DOHH2 (cell line): Measurements from ENCODE around the gene RGL3.
"Not testable (repeated sequence)": the region's sequence is repeated elsewhere in the genome, so short reads cannot be mapped to it uniquely, and the experiment has no call there.

ENCODE experiments used
- EZH2phosphoT487 ChIP-seq: fragments of 200-600 bp; sonication (generic); IDR thresholded peaks from 2 replicates; pipeline ENCODE4 v1.6.1; 2017; ENCODE audit warnings: borderline replicate concordance, mild to moderate bottlenecking, antibody characterized with exemption, low read length, moderate library complexity, mixed read lengths
- TF ChIP-seq, protein P1 (sequence below): fragments of 200-600 bp; sonication (generic); IDR thresholded peaks from one replicate; pipeline ENCODE4 v1.5.1; 2014; ENCODE audit warnings: antibody characterized with exemption, mild to moderate bottlenecking, low read depth, low read length; ENCODE audit not compliant: poor library complexity, severe bottlenecking

DNA sequence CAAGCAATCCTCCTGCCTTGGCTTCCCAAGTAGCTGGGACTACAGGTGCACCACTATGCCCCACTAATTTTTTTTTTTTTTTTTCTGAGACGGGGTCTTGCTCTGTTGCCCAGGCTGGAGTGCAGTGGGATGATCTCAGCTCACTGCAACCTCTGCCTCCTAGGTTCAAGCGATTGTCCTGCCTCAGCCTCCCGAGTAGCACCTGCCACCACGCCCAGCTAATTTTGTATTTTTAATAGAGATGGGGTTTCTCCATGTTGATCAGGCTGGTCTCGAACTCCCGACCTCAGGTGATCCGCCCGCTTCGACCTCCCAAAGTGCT lies 36.1 kb upstream of the RGL3 start:
- TF ChIP-seq, protein P1, sequence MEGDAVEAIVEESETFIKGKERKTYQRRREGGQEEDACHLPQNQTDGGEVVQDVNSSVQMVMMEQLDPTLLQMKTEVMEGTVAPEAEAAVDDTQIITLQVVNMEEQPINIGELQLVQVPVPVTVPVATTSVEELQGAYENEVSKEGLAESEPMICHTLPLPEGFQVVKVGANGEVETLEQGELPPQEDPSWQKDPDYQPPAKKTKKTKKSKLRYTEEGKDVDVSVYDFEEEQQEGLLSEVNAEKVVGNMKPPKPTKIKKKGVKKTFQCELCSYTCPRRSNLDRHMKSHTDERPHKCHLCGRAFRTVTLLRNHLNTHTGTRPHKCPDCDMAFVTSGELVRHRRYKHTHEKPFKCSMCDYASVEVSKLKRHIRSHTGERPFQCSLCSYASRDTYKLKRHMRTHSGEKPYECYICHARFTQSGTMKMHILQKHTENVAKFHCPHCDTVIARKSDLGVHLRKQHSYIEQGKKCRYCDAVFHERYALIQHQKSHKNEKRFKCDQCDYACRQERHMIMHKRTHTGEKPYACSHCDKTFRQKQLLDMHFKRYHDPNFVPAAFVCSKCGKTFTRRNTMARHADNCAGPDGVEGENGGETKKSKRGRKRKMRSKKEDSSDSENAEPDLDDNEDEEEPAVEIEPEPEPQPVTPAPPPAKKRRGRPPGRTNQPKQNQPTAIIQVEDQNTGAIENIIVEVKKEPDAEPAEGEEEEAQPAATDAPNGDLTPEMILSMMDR = not testable (repeated sequence)
- not testable (repeated sequence) for TF ChIP-seq EZH2phosphoT487
